C4-2B (cell line): Measurements from ENCODE around the gene GDPD1.
"Not testable (repeated sequence)": the region's sequence is repeated elsewhere in the genome, so short reads cannot be mapped to it uniquely, and the experiment has no call there.

Experiments used
- H3K27ac ChIP-seq: fragments of 450-650 bp; 2 replicates; pipeline ENCODE4 v1.5.1; 2017
- CTCF ChIP-seq: fragments of 450-650 bp; conservative IDR thresholded peaks from 2 replicates; pipeline ENCODE4 v1.5.1; 2017; ENCODE audit warnings: mild to moderate bottlenecking
- ZFX ChIP-seq: fragments of 450-650 bp; IDR thresholded peaks from 2 replicates; pipeline ENCODE4 v1.6.1; 2017

Gene GDPD1

GRCh38 chr17:59219370-59219769, 941 bp upstream of the GDPD1 start:
- H3K27ac ChIP-seq = no peak overlapping the region
- TF ChIP-seq ZFX = no peak
- TF ChIP-seq CTCF = no peak

DNA sequence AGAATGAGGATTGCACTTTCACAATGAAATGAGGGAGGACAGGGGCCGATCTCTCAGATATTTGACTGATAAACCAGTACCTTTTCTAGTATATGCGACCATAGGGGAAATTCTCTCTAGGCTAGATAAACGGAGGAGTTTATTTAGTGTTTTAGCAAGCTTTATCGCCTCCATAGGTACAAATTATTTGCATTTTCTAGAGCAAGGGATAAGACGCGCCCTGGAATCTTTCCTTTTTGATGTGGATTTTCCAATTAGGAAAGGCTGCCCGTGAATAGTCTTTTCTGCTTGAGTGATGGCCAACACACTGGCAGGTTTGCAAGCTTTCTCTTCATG, 351 bp upstream of the GDPD1 start:
- TF ChIP-seq CTCF (no peak), ZFX (no peak)

DNA sequence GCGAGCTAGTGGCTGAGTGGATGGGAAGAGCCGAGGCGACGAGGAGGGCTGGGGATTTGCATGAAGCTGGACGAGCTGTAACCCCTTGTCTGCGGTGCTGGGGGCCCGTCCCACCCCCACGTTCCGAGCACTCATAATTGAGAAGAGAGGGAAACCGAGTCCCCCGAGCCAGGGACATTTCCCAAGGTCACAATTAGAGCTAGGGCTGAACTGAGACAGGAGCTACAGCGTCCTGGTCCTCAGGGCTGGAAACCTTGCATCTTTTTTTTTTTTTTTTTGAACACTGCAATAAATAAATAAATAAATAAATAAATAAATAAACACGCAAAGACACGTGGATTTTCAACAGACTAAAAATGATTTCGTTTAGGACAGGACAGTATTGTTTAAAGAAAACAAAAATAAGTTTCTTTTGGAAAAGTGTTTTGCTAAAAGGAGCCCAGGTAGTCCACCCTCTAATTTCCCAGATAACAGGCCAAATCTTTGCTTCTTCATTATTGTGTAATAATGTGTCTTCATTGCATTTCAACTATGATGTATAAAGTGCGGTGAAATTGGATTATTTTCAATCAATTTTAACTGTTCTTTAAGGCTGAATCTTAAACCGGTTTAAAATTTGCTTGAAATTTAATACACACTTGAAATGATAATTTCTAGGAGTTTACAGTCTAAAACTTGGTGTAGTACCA, 992 bp downstream of the GDPD1 start:
- peak overlapping the region; percentile 95 for H3K27ac ChIP-seq
- TF ChIP-seq CTCF (no peak), ZFX (no peak)

More for the DNA sequence above, 351 bp upstream of the GDPD1 start:
- H3K27ac ChIP-seq = peak overlapping the region; percentile 95

DNA sequence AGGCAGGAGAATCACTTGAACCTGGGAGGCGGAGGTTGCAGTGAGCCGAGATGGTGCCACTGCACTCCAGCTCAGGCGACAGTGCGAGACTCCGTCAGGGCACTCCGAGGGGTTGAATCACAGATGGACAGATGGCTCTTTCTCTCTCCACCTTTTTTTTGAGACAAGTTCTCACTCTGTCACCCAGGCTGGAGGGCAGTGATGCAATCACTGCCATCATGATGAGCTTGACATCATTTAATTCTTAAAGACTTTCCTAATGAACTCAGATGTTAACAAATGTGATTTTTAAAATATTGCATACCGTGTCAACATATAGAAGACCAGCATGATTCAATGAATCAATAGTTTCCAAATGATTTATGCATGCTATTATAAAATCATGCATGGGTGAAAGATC, 3.5 kb downstream of the GDPD1 start:
- TF ChIP-seq CTCF = no peak
- TF ChIP-seq ZFX = no peak
- H3K27ac ChIP-seq = no peak overlapping the region

GRCh38 chr17:59228588-59228987, 8.3 kb downstream of the GDPD1 start:
- H3K27ac ChIP-seq = not testable (repeated sequence)

DNA sequence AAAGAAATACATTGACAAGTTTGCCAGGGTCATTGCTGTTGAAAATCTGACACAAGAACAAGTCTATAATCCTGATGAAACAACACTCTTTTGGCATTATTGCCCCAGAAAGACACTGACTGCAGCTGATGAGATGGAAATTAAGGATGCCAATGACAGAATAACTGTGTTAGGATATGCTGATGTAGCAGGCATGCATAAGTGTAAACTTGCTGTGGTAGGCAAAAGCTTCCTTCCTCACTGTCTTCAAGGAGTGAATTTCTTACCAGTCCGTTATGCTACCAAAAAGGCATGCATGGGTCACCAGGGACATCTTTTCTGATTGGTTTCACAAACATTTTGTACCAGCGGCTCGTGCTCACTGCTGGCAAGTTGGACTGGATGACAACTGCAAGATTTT, 10.5 kb downstream of the GDPD1 start:
- no peak overlapping the region for H3K27ac ChIP-seq
- TF ChIP-seq CTCF (no peak), ZFX (no peak)

- TF ChIP-seq ZFX (no peak), CTCF (no peak)
These were observed 14.3 kb downstream of the GDPD1 start for GRCh38 chr17:59234631-59235030.

GRCh38 chr17:59238906-59239305, 18.6 kb downstream of the GDPD1 start:
- H3K27ac ChIP-seq = no peak overlapping the region
- TF ChIP-seq ZFX (no peak), CTCF (no peak)

More at GRCh38 chr17:59234631-59235030, 14.3 kb downstream of the GDPD1 start:
- no peak overlapping the region for H3K27ac ChIP-seq
